ENCODE measurements around the gene LIPC. TPM values are rescaled to one million over a fixed set of nuclear protein-coding genes. Genes with fewer than 3 reads are reported as not detected.

The LIPC gene
- total and polyA plus RNA-seq, 9 of the 15 experiments (the other 6 are each of a cell fraction or from before 2014, with no cell fraction given), result 0.07 to 0.41 (median 0.11) TPM; not detected in 2

DNA sequence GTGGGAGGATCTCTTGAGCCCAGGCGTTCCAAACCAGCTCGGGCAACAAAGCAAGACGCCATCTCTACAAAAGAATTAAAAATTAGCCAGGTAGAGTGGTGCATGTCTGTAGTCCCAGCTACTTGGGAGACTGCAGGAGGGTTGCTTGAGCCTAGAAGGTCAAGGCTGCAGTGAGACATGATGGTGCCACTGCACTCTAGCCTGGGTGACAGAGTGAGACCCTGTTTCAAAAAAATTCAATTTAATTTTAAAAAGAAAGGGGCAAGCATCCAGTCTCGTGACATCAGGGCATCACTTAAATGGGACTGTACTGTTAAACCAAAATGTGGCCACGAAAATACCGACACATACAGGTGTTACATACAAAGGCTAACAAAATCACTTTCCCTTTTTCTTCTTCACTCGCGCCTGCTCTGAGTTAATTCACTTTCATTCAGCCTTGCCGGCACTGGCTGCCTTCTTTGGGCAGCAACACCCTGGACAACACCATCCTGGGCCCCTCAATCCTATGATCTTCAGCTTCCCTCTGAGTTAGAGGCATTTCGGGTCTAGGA is 121.7 kb downstream of the LIPC start:
- DNase-seq (ENCODE audit: extremely low read depth in 1 of 4, low spot score in 3 of 4), result no peak
- H3K27me3 ChIP-seq (ENCODE audit: control insufficient read depth in 2 of 2, insufficient read depth in 2 of 2, low read length in 2 of 2), result no peaks in the 10 kb centered on the region
- H3K79me2 ChIP-seq (ENCODE audit: control insufficient read depth, insufficient read depth, low read length), result no peaks in the 10 kb centered on the region
- H2AFZ ChIP-seq (ENCODE audit: low read depth, low read length), result peak overlapping the region; percentile 99; the same call in 1 of the 2 replicates
- BruUV-seq (replicated peaks), result no TSS peak
- H3K4me3 ChIP-seq, result no peak overlapping the region
- TF ChIP-seq, protein P1, sequence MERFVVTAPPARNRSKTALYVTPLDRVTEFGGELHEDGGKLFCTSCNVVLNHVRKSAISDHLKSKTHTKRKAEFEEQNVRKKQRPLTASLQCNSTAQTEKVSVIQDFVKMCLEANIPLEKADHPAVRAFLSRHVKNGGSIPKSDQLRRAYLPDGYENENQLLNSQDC (CRISPR knock-in tag; IDR thresholded peaks at IDR 0.05), result no peak
- TF ChIP-seq CAMTA2 (CRISPR knock-in tag; conservative IDR thresholded peaks at IDR 0.05), result no peak
- TF ChIP-seq CBFB (CRISPR knock-in tag; IDR thresholded peaks at IDR 0.05), result no peak
- no peak for TF ChIP-seq DPF2 (IDR thresholded peaks at IDR 0.05)
- TF ChIP-seq PBX2 (CRISPR knock-in tag; IDR thresholded peaks at IDR 0.05; ENCODE audit: low read depth), result no peak
- TF ChIP-seq PBX2 (tag; conservative IDR thresholded peaks at IDR 0.05; ENCODE audit: low read depth), result no peak
- TF ChIP-seq TAF7 (tag; IDR thresholded peaks at IDR 0.05), result no peak
- TF ChIP-seq, protein P2, sequence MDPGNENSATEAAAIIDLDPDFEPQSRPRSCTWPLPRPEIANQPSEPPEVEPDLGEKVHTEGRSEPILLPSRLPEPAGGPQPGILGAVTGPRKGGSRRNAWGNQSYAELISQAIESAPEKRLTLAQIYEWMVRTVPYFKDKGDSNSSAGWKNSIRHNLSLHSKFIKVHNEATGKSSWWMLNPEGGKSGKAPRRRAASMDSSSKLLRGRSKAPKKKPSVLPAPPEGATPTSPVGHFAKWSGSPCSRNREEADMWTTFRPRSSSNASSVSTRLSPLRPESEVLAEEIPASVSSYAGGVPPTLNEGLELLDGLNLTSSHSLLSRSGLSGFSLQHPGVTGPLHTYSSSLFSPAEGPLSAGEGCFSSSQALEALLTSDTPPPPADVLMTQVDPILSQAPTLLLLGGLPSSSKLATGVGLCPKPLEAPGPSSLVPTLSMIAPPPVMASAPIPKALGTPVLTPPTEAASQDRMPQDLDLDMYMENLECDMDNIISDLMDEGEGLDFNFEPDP (CRISPR knock-in tag; IDR thresholded peaks at IDR 0.05), result no peak
- no peak for TF ChIP-seq CTBP1 (IDR thresholded peaks at IDR 0.05; ENCODE audit: borderline replicate concordance)
- no peak for TF ChIP-seq ZNF316 (IDR thresholded peaks at IDR 0.05)
- TF ChIP-seq ZNF165 (CRISPR knock-in tag; IDR thresholded peaks at IDR 0.05; ENCODE audit: borderline replicate concordance), result no peak
- no peak for TF ChIP-seq FOXA1 (IDR thresholded peaks at IDR 0.05; ENCODE audit: borderline replicate concordance)
- TF ChIP-seq CBX1 (IDR thresholded peaks at IDR 0.05; ENCODE audit: low read depth), result no peak
- TF ChIP-seq FOXM1 (IDR thresholded peaks at IDR 0.05; ENCODE audit: low read depth), result no peak
- TF ChIP-seq FOXM1 (CRISPR knock-in tag; IDR thresholded peaks at IDR 0.05; ENCODE audit: low read depth), result no peak
- no peak for FAIRE-seq
- no peaks in the 10 kb centered on the region for H4K20me1 ChIP-seq (replicated peaks; ENCODE audit: control insufficient read depth, insufficient read depth, low read length)
- 84% methylated on average over 9 of the region's 10 CpGs for WGBS (ENCODE audit: insufficient coverage, low coverage, missing lambda C conversion rate)
- in situ Hi-C loops (cut with MboI) (no loop called here), intact Hi-C loops (cut with micrococcal nuclease) (no loop called here)
- H3K9ac ChIP-seq (ENCODE audit: insufficient read depth in 1 of 2, low read depth in 2 of 2, low read length in 2 of 2), result no peak overlapping the region
- CTCF ChIA-PET (ENCODE audit: low intra/inter-chr PET ratio), result no interaction called here
- POLR2A ChIA-PET, result no interaction called here
- H3K4me1 ChIP-seq (replicated peaks in 1 of 2; ENCODE audit: control insufficient read depth in 2 of 2, insufficient read depth in 2 of 2, low read length in 2 of 2), result peaks cover 22 to 34% of the 10 kb centered on the region in 2 experiments
- H3K27ac ChIP-seq (ENCODE audit: extremely low read depth, low read depth, low read length), result no peak overlapping the region
- ATAC-seq, result no peak
- H3K4me2 ChIP-seq (ENCODE audit: insufficient read depth, low read length), result no peak overlapping the region
- no peaks in the 10 kb centered on the region for H3K9me1 ChIP-seq (ENCODE audit: control insufficient read depth, insufficient read depth, low read length)
- no peaks in the 10 kb centered on the region for H3K9me3 ChIP-seq (replicated peaks; ENCODE audit: control insufficient read depth, insufficient read depth, low read depth, low read length)
- H3K36me3 ChIP-seq (ENCODE audit: control insufficient read depth, insufficient read depth, low read length), result no peaks in the 10 kb centered on the region
